Tibial nerve (tissue), 3 donors: ENCODE data around the gene VWA2.

Experiments used
- POLR2A ChIP-seq, 2 donors: fragments of 450-650 bp; IDR thresholded peaks; one replicate each; pipeline ENCODE4 v1.6.1; 2017; ENCODE audit warnings: antibody characterized with exemption in 2 of 2, mild to moderate bottlenecking in 2 of 2, moderate library complexity in 2 of 2
- TF ChIP-seq, protein P1 (sequence below), 5 experiments: fragments of 200-600 bp in 3 of 5; fragments of 450-650 bp in 2 of 5; sonication (generic) in 3 of 5; IDR thresholded peaks; one replicate each; pipeline ENCODE4 v1.5.1; 2016 to 2019; ENCODE audit warnings: antibody characterized with exemption in 5 of 5, mild to moderate bottlenecking in 3 of 5, moderate library complexity in 2 of 5

GRCh38 chr10:114252883-114253282 is 13.8 kb downstream of the VWA2 start:
- TF ChIP-seq, protein P1, sequence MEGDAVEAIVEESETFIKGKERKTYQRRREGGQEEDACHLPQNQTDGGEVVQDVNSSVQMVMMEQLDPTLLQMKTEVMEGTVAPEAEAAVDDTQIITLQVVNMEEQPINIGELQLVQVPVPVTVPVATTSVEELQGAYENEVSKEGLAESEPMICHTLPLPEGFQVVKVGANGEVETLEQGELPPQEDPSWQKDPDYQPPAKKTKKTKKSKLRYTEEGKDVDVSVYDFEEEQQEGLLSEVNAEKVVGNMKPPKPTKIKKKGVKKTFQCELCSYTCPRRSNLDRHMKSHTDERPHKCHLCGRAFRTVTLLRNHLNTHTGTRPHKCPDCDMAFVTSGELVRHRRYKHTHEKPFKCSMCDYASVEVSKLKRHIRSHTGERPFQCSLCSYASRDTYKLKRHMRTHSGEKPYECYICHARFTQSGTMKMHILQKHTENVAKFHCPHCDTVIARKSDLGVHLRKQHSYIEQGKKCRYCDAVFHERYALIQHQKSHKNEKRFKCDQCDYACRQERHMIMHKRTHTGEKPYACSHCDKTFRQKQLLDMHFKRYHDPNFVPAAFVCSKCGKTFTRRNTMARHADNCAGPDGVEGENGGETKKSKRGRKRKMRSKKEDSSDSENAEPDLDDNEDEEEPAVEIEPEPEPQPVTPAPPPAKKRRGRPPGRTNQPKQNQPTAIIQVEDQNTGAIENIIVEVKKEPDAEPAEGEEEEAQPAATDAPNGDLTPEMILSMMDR (IDR thresholded peaks at IDR 0.05): no peak
- TF ChIP-seq POLR2A (IDR thresholded peaks at IDR 0.05): no peak
